NCI-H2171 treated with DMSO at 0.1 percent for 48 hours (cell line): ENCODE results near the gene INMT.
"Not testable (repeated sequence)": the region's sequence is repeated elsewhere in the genome, so short reads cannot be mapped to it uniquely, and the experiment has no call there.

Source experiments
- DNase-seq: peaks from one replicate; lab custom pipeline; 2025; lab: John Stamatoyannopoulos, UW

Gene INMT

GRCh38 chr7:30751696-30752273, at the start of gene INMT:
TSS of gene INMT (plus strand) at chr7:30752135. CDS start at chr7:30752151, 16 bp downstream.
- DNase-seq = no peak

- DNase-seq = no peak
These were observed 49.7 kb upstream of the INMT start for GRCh38 chr7:30702200-30702599.

- no peak for DNase-seq
These were observed 48.2 kb upstream of the INMT start for GRCh38 chr7:30703756-30704155.

- DNase-seq = no peak
These were observed 46.9 kb upstream of the INMT start for GRCh38 chr7:30705008-30705407.

- DNase-seq = no peak
These were observed 46.3 kb upstream of the INMT start for GRCh38 chr7:30705596-30705995.

- no peak for DNase-seq
These were observed 45.6 kb upstream of the INMT start for GRCh38 chr7:30706316-30706715.

- no peak for DNase-seq
These were observed 45.0 kb upstream of the INMT start for GRCh38 chr7:30706908-30707307.

- no peak for DNase-seq
These were observed 44.3 kb upstream of the INMT start for GRCh38 chr7:30707391-30708357.

- DNase-seq = no peak
These were observed 43.5 kb upstream of the INMT start for GRCh38 chr7:30708412-30708811.

GRCh38 chr7:30708983-30709382, 43.0 kb upstream of the INMT start:
- no peak for DNase-seq

- DNase-seq = no peak
These were observed 42.4 kb upstream of the INMT start for GRCh38 chr7:30709549-30709948.

- DNase-seq = no peak
These were observed 41.3 kb upstream of the INMT start for GRCh38 chr7:30710669-30711068.

- no peak for DNase-seq
These were observed 38.5 kb upstream of the INMT start for GRCh38 chr7:30713392-30713791.

- no peak for DNase-seq
These were observed 37.8 kb upstream of the INMT start for GRCh38 chr7:30714129-30714528.

- no peak for DNase-seq
These were observed 34.8 kb upstream of the INMT start for GRCh38 chr7:30717181-30717580.

- DNase-seq = not testable (repeated sequence)
These were observed 32.5 kb upstream of the INMT start for GRCh38 chr7:30719434-30719833.

- no peak for DNase-seq
These were observed 30.7 kb upstream of the INMT start for GRCh38 chr7:30721211-30721610.

- DNase-seq = no peak
These were observed 29.7 kb upstream of the INMT start for GRCh38 chr7:30722187-30722586.

GRCh38 chr7:30722671-30723070, 29.3 kb upstream of the INMT start:
- no peak for DNase-seq

GRCh38 chr7:30723776-30724175, 28.2 kb upstream of the INMT start:
- DNase-seq = no peak

GRCh38 chr7:30726296-30727006, 25.5 kb upstream of the INMT start:
- no peak for DNase-seq

- DNase-seq = no peak
These were observed 24.6 kb upstream of the INMT start for GRCh38 chr7:30727061-30727945.
